GM21528 (cell line): ENCODE data around the gene DBT.
A peak's percentile ranks its signal among the peaks of the same experiment; 100 is the strongest.
"Not testable (repeated sequence)": the region's sequence is repeated elsewhere in the genome, so short reads cannot be mapped to it uniquely, and the experiment has no call there.

Source experiments
- ATAC-seq: cut with Tn5 transposase; IDR thresholded peaks from one replicate; pipeline ENCODE4 v1.9.1; 2021; ENCODE audit warnings: mild to moderate bottlenecking, moderate library complexity; ENCODE audit not compliant: unreplicated experiment, low FRiP score

Gene DBT

GRCh38 chr1:100249537-100250257, at the start of gene DBT:
DBT (minus strand) TSS chr1:100249834; CDS start chr1:100249820, 14 bp downstream.
- ATAC-seq: peak; percentile 100

- ATAC-seq: no peak
These were observed 48.9 kb upstream of the DBT start for GRCh38 chr1:100298512-100298911.

- not testable (repeated sequence) for ATAC-seq
These were observed 47.4 kb upstream of the DBT start for GRCh38 chr1:100296997-100297396.

GRCh38 chr1:100296140-100296539, 46.5 kb upstream of the DBT start:
- ATAC-seq: no peak

- ATAC-seq: no peak
These were observed 43.1 kb upstream of the DBT start for GRCh38 chr1:100292711-100293110.

- ATAC-seq: no peak
These were observed 40.7 kb upstream of the DBT start for GRCh38 chr1:100290291-100290690.

- no peak for ATAC-seq
These were observed 37.5 kb upstream of the DBT start for GRCh38 chr1:100287162-100287561.

GRCh38 chr1:100284591-100284990, 35.0 kb upstream of the DBT start:
- ATAC-seq: no peak

- no peak for ATAC-seq
These were observed 30.5 kb upstream of the DBT start for GRCh38 chr1:100279954-100280682.

GRCh38 chr1:100279358-100279923, 29.8 kb upstream of the DBT start:
- ATAC-seq: no peak

- ATAC-seq: no peak
These were observed 28.2 kb upstream of the DBT start for GRCh38 chr1:100277866-100278265.

GRCh38 chr1:100268202-100268601, 18.6 kb upstream of the DBT start:
- ATAC-seq: no peak

- ATAC-seq: no peak
These were observed 17.6 kb upstream of the DBT start for GRCh38 chr1:100267284-100267683.

- peak; percentile 39 for ATAC-seq
These were observed 17.1 kb upstream of the DBT start for GRCh38 chr1:100266741-100267140.

- peak; percentile 98 for ATAC-seq
These were observed 16.5 kb upstream of the DBT start, which contains the start of gene RTCA for GRCh38 chr1:100265931-100266740. RTCA (plus strand) TSS chr1:100266216; CDS start chr1:100266376, 160 bp downstream.

GRCh38 chr1:100265562-100265930, 15.9 kb upstream of the DBT start:
- ATAC-seq: peak; percentile 38

GRCh38 chr1:100264081-100264480, 14.4 kb upstream of the DBT start:
- ATAC-seq: not testable (repeated sequence)

- ATAC-seq: no peak
These were observed 12.1 kb upstream of the DBT start for GRCh38 chr1:100261686-100262085.

GRCh38 chr1:100258427-100258826, 8.8 kb upstream of the DBT start:
- not testable (repeated sequence) for ATAC-seq

GRCh38 chr1:100256273-100256672, 6.6 kb upstream of the DBT start:
- ATAC-seq: not testable (repeated sequence)

- no peak for ATAC-seq
These were observed 3.9 kb upstream of the DBT start for GRCh38 chr1:100253552-100253951.
